NOMO-1 (cell line): ENCODE measurements around the gene ZNF581.

ENCODE experiments used
- DNase-seq, 2 experiments: peaks; one replicate each; lab custom pipeline; 2025; ENCODE audit not compliant: unreplicated experiment in 2 of 2; lab: John Stamatoyannopoulos, UW

Gene ZNF581

DNA sequence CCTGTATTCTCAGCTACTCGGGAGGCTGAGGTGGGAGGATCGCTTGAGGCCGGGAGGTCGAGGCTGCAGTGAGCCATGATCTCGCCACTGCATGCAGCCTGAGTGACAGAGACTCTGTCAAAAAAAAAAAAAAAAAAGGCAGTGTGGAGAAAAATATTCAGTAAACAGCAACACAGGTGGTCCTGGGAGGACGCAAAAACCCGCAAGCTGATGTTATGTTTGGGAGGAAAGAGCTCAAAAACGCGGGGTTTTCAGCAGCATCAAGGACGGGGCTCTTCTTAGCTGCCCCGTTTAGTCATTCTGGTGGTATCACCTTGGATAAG is 18.5 kb upstream of the ZNF581 start:
- no peak for DNase-seq

DNA sequence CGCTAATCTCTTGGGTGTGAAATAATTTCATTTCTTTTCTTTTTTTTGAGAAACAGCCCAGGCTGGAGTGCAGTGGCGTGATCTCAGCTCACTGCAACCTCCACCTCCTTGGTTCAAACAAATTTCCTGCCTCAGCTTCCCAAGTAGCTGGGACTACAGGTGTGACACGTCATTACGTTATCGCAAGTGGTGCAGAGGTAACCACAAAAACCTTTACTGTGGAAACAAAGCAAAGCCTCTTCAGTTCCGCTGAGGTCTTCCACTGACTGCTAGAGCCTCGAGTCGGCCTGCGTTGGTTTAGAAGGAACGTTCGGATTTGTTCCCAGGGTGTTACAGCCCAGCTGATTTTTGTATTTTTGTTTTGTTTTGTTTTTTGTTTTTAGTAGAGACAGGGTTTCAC is 17.1 kb upstream of the ZNF581 start:
- no peak for DNase-seq

DNA sequence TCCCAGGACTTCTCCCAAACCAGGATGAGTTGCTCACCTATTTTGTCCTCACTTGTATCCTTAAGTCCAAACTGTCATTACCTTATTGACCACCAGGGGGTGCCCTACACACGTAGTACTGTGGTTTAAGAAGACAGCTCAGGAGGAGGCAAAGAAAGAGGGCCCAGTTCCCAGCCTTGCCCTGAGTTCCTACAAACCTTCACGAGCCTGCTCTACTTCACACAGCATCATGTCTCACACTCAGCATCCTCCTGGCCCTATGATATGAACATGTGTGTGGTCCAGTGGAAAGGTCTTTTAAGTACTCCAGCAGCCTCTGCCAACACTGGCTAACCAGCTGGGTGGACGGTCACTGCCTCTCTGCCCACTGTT is 11.0 kb upstream of the ZNF581 start:
- peak; percentile 60 to 88 for DNase-seq

DNA sequence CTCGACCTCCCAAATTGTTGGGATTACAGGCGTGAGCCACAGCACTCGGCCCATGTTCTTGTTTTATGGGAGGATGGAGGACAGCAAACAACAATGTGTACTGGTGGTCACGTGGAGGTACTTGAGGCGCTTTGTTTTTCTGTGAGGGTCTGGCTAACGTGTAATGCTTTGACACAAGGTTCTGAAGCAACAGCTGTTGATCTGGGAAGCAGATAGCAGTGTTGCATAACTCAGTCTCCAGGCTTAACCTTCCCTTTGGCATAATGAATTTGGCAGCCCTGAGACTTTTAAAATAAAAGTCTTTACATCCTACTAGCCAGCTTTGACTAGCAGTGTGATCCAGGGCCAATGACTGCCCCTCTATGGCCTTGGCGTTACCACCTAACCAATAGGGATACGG is 9.6 kb upstream of the ZNF581 start:
- DNase-seq: no peak

DNA sequence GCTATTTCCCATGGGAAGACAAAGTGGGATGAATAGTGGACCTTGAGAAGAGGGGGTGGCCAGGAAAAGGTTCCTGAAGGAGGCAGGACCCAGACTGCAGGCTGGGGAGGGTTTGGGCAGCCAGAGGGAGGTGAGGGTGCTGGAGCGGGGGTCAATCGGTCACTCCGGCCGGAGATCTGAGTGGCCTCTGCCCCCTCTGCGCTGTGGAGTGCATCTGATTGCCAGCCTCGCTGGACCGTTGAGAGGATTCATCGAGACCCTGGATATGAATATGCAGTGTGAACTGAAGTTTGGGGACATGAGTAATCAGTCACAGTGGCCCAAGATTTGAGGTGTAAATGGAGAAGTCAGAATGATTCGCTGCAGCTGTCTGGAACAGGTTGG is 8.1 kb upstream of the ZNF581 start:
- peak in 1 of 2 experiments; percentile 8 for DNase-seq

DNA sequence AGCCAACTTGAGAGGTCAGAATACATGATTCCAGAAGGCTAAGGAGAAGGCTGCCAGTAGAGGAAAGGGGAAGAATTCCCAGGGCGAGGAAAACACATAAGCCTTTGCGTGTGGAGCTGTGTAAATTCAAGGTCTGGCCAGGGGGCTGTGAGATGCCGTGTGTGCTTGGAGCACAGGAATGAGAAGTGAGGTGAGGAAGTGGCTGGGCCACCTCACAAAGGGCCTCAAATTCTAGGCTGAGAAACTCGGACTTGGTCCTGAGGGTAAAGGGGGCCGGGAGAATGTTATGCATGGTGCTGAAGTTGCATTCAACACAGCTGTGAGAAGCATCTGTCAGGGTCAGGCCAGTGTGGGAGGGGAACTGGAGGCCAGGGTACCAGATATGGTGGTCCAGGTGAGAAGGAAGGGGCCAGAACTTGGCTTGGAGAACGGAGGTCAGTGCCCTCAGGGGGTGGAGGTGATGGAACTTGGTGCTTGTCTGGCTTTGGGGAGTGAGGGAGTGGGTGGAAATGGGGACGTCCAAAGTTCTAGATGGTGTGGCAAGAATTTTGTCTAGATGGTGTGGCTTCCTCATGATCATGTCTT is 7.5 kb upstream of the ZNF581 start:
- no peak for DNase-seq

DNA sequence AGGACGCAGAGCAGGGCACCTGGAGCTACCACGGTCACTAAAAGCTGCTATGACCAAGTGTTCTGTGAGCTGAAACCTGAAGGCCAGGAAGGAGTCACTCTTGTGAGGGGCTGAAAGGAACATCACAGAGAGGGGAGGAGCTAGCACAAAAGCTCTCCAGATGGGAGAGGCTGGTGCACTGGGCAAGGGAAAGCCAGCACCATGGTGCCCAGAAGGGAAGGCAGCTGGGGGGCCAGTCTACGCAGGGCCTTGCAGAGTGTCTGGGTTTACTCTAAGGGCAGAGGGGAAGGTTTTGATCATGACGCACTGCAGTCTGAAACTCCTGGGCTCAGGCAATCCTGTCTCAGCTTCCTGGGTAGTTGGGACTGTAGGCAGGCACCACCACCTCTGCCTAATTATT is 6.7 kb upstream of the ZNF581 start:
- no peak for DNase-seq

DNA sequence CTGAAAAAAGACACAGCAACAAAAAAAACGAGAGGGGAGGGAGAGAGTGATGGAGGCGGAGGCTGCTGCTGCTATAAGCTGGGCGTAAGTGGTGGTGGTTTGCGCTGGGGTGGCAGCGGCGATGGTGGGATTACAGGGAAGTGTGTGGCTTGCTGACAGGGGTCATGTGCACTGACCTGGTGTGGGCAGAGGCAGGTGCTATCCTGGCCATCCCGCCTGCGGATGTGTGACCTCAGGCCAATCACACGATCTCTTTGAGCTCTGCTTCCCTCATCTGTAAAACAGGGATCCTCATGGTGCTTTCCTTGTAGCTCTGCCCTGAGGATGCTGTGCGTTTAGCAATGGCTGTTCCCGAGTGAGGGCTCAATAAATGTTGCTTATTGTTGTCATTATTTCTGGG is 5.9 kb upstream of the ZNF581 start:
- DNase-seq: no peak

DNA sequence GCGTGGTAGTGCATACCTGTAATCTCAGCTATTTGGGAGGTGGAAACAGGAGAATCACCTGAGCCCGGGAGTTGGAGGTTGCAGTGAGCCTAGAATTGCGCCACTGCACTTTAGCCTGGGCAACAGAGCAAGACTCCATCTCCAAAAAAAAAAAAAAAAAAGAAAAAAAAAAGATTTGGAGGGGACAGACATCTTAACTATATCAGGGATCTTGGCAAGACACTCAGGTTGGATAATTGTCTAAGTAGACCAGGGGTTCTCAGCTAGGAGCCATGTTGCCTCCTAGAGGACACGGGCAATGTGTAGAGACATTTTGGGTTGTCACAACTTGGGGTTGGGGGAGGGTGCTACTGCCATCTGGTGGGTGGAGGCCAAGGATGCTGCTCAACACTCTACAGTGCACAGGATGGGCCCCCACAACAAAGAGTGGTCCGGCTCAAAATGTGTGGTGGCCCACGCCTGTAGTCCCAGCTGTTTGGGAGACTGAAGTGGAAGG is 4.5 kb upstream of the ZNF581 start:
- no peak for DNase-seq

DNA sequence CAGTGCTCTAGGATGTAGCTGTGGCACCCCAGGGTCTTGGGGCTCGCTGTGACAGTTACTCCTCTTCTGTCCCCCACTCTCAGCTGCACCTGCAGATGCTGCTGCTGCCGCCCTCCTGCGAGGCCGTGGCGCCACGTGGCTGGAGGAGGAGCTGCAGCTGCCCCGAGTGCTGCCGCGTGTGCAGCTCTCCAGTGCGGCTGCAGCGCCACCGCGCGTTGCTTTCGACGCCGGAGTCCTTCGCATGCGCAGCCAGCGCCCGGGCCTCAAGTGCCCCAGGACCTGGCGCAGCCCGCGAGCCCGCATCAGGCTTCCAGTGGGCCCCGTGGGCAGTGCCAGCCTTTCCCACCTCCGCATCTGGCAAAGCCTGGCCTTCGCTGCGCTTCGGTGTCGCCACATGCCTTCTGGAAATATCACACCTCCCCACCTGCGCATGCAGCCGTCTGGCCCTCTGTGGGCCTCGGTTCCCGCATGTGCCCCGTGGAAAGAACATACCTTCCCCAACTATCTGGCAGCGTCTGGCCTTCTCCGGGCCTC is 3.3 kb upstream of the ZNF581 start:
- DNase-seq: no peak

DNA sequence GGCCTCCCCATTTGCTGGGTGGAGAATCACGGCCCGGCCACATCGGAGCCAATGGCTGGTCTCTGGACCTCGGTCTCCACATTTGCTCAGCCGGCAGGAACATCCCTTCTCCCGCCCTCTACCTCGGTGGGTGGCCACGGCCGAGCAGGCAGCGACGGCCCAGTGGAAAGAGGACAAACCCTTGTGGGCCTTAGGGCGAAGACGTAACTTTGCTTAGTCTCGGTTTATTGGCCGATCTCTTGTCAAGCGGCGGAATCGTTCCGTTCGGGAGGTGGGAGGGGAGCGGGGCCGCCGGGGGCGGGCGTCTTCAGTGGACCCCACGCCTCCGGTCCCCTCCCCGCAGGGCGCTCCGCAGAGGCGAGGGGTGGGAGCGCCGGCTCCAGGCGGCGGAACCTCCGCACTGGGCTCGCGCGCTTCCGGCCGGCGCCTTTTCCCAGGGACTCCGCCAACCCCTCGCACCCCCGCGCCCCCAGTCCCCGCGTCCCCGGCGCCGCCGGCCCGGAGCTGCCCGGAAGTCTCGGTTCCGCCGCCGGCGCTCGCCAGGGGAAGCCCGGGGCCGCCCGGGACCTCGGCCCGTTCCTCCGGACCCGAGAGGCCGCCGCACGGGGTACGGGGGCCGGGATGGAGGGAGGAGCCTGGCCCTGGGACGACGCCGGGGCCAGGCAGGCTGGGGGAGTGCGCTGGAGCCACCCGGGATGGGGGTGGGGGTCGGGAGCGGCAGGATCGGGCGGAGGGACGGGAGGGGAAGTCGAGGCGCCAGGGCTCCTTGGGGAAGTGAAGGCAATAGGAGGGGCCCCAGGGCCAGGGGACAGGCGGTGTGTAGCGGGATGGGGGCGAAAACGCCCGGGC is 2.6 kb upstream of the ZNF581 start, which contains the start of gene ZNF580:
ZNF580 (plus strand) TSS at position 426 of the 849 bp plus-strand sequence. CDS start 1,507 bp downstream, outside the sequence.
- peak; percentile 36 to 46 for DNase-seq

DNA sequence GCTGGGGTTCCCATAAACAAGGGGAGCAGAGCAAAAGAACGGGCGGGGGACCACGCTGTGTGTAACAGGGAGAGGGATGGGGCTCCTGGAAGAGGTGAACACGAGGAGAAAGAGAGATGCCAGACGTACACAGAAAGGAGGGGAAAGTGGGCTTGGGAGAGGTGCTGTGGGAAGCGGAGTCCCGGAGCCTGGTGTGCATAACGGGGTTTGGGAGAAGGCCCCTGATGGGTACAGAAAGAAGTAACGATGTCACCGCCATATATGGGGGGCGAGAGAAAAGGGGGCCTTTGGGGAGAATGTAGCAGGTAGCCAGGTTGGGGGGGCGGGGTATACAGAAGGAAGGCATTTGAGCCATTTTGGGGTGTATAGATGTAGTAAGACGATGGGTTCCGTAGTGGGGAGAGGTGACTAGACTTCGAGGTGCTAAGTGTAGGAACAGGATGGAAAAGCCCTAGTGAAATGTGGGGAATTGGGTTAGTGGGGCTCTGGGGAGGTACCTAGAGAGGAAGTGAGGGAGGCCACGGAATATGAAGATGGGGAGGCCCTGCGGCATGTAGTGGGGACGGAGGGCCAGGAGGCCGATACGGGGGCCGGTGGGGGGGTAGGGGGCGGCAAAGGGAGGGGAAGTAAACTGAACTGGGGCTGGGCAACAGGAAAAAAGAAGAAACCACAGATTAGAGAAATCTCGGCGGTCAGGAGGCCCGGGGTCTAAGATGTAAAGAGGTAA is 1.9 kb upstream of the ZNF581 start:
- peak in 1 of 2 experiments; percentile 29 for DNase-seq

DNA sequence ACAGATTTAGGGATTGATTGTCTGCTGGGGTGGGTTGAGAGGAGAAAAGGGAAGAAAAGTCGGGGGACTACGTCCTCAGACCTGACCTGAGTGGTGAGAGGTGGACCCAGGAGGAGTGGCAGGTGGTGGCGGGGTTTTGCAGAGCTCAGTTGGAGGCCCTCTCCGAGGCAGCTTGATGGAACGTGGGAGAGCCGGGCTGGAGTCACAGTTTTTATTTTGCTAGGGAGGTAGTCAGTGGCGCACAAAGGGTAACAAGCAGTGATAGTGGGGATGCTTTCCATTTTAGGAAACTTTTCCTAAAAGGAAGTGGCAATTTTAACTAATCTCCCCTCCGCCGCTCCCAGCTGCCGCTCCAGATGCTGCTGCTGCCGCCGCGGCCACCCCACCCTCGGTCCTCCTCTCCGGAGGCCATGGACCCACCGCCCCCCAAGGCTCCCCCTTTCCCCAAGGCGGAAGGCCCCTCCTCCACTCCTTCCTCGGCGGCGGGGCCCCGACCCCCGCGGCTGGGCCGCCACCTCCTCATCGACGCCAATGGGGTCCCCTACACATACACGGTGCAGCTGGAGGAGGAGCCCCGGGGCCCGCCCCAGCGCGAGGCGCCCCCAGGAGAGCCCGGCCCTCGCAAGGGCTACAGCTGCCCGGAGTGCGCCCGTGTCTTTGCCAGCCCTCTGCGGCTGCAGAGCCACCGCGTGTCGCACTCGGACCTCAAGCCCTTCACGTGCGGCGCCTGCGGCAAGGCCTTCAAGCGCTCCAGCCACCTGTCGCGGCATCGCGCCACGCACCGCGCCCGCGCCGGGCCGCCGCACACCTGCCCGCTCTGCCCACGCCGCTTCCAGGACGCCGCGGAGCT is 1.1 kb upstream of the ZNF581 start:
- no peak for DNase-seq

DNA sequence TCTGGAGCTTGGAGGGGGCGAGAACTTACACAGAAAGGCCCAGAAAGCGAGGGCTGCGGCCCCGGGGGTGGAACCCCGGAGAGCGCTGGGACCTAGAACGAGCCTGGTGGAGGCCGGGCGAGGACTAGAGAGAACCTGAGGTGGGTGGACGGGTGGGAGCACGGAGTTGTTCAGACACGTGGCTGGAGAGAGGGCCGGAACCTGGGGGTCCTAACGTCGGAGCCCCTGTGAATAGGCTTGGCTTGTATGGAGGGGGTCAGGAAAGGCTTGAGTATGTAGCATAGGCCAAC is 383 bp downstream of the ZNF581 start:
- no peak for DNase-seq

DNA sequence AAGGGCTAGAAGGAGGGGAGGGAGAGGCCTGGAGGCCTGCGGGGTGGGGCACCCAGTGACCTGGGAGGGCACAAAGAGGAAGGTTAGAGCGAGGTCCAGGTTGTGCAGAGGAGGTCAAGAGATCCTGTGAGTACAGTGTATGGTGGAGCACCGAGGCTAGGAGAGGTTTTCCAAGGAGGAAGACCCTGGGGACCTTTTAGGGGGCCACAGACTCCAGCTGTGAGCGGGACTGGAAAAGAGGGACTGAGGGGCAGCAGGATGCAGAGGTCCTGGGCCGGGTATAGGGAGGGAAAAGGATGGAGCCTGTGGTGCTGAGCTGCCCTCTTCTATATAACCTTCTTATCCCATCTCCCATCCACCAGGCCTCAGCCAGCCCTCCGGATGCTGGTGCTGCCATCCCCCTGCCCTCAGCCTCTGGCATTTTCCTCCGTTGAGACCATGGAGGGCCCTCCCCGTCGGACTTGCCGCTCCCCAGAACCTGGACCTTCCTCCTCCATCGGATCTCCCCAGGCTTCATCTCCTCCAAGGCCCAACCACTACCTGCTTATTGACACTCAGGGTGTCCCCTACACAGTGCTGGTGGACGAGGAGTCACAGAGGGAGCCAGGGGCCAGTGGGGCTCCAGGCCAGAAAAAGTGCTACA is 863 bp downstream of the ZNF581 start:
- DNase-seq: no peak

DNA sequence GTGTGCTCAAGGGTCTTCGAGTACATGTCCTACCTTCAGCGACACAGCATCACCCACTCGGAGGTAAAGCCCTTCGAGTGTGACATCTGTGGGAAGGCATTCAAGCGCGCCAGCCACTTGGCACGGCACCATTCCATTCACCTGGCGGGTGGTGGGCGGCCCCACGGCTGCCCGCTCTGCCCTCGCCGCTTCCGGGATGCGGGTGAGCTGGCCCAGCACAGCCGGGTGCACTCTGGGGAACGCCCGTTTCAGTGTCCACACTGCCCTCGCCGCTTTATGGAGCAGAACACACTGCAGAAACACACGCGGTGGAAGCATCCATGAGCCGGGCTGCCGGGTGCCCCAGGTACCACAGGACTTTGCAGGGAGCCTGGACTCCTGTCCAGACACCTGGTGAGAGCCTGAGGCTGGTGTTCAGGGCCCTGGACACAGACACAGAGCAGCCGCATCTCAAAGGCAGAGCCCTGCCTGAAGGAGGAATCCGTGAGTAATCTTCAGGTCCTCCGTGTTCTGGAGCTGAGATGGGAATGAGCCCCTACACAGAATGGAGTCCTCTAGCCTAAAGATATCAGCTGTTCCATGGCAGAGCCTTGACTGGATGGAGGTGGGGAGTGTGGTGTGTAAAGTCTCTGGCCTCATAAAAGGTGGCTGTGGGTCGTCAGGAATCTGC is 1.5 kb downstream of the ZNF581 start:
- no peak for DNase-seq

DNA sequence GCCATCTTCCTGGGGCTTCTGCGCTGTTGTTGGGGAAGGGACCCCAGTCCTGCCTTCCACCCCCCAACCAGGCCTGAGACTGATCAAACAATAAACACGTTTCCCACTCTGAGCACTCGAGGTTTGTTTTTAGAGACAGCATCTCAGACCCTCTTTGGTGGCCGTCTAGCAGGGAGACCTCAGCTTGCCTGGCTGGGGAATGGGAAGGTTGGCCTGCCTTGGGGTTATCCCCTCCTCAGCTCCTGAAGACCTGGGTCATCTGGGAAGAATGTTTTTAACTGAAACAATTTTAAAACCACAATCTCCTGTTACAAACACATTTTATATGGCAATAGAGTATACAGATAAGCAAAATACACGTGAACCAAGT is 2.0 kb downstream of the ZNF581 start:
- DNase-seq: no peak

DNA sequence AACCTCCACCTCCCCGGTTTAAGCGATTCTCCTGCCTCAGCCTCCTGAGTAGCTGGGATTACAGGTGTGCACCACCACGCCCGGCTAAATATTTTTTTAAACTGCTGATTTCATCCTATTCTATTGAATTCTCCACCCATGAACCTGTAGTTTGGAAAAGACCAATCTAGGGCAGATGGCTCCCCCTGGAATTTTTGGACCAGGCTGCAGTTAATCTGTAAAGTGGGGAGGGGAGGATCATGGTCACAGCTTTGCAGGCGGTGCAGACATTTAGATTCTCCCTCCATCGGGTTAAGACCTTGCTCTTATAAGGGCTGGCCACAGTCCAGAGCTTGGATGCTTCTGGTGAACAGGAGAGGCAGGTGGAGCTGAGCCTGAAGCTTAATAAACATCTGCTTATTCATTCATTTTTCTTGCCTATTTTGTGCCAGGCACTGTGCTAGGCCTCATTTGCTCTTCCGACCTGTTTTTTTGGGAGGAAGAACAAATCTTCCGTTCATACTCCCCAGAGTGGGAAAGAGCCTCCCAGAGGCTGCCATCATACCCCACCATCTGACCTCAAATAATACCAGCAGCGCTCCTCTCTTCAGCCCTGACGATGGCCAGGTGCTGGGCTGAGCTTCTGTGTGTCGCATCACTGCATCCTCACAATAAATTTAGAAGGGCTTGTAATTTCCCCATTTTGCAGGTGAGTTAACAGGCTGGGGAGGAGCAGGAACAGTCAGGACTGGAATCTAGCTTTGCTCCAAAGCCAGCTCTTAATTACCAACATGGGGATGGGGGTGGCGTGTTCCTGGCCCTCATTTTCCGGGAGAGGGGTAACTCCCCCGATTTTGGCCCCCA is 3.7 kb downstream of the ZNF581 start:
- no peak for DNase-seq
